AG04450 (cell line): Measurements from ENCODE around the gene AVPI1. TPM values are rescaled to one million over a fixed set of nuclear protein-coding genes. Genes with fewer than 3 reads are reported as not detected.
"Not testable (repeated sequence)": the region's sequence is repeated elsewhere in the genome, so short reads cannot be mapped to it uniquely, and the experiment has no call there.

Experiments
- CTCF ChIA-PET: fragments of 300-600, 350-600 bp; formaldehyde crosslinking; extraction: SDS; loops from one replicate; lab custom pipeline; 2022; ENCODE audit warnings: antibody characterized with exemption, inconsistent platforms; lab: Charles Lee
- POLR2A ChIA-PET: fragments of 350-600 bp; formaldehyde crosslinking; extraction: SDS; loops from one replicate; lab custom pipeline; 2021; ENCODE audit warnings: antibody characterized with exemption, inconsistent platforms; lab: Yijun Ruan, JAX
- DNase-seq: peaks from one replicate; pipeline ENCODE4 v3.0.0-alpha.2; 2011; ENCODE audit warnings: low read depth, low spot score
- H3K27ac ChIP-seq: one replicate; pipeline ENCODE4 v1.5.1; 2012; ENCODE audit warnings: low read depth, low read length, control low read depth
- H3K27me3 ChIP-seq: one replicate; pipeline ENCODE4 v1.6.0; 2012; ENCODE audit warnings: low read length; ENCODE audit not compliant: control insufficient read depth, insufficient read depth
- H3K4me3 ChIP-seq: 2 replicates; pipeline ENCODE4 v1.5.1; 2011; ENCODE audit warnings: mild to moderate bottlenecking, low read depth, low read length, control low read depth
- H3K9me3 ChIP-seq: 2 replicates; pipeline ENCODE4 v1.5.1; 2012; ENCODE audit warnings: low read length; ENCODE audit not compliant: control insufficient read depth, insufficient read depth
- CTCF ChIP-seq: IDR thresholded peaks from 2 replicates; pipeline ENCODE4 v1.5.1; 2011; ENCODE audit warnings: low read depth, low read length, control low read depth, inconsistent platforms
- polyA plus RNA-seq: library from polyadenylated mRNA; depleted of rRNA; stranded (reverse); fragments of >200 nt; gene quantifications from 2 replicates; pipeline ENCODE4 v1.2.3, GENCODE V29; 2011

The AVPI1 gene
- polyA plus RNA-seq, 1 experiment = 26.5 TPM

- H3K4me3 ChIP-seq = no peak overlapping the region
- CTCF ChIA-PET = no interaction called here
- no peaks in the 10 kb centered on the region for H3K27me3 ChIP-seq
- no peak for TF ChIP-seq CTCF
- H3K27ac ChIP-seq = no peak overlapping the region
- POLR2A ChIA-PET = no interaction called here
- no peak for DNase-seq
- H3K9me3 ChIP-seq = no peaks in the 10 kb centered on the region
These were observed 35.3 kb downstream of the AVPI1 start for GRCh38 chr10:97651773-97652172.

GRCh38 chr10:97650726-97651125, 36.3 kb downstream of the AVPI1 start:
- H3K27ac ChIP-seq = peak overlapping the region; percentile 22
- DNase-seq = no peak
- ChIA-PET CTCF (no interaction called here), POLR2A (no interaction called here)
- no peak overlapping the region for H3K4me3 ChIP-seq
- no peak for TF ChIP-seq CTCF
- no peaks in the 10 kb centered on the region for H3K9me3 ChIP-seq
- no peaks in the 10 kb centered on the region for H3K27me3 ChIP-seq

GRCh38 chr10:97649405-97649750, 37.7 kb downstream of the AVPI1 start:
- H3K4me3 ChIP-seq, H3K27me3 ChIP-seq, DNase-seq, H3K9me3 ChIP-seq: not testable (repeated sequence)
- POLR2A ChIA-PET = interaction anchor here (1.0 to 1.7 kb wide), 3 partner anchors 9 to 38 kb away, joined by 5 to 10 read pairs (median 7); partner anchors contain the start of genes AVPI1 and PI4K2A
- H3K27ac ChIP-seq = peak overlapping the region; percentile 67
- CTCF ChIA-PET = interaction anchor here (0.6 to 1.8 kb wide), 5 partner anchors 27 to 185 kb away, joined by 3 to 13 read pairs (median 5); partner anchors contain the start of gene ANKRD2

- Histone ChIP-seq H3K27me3 (no peaks in the 10 kb centered on the region), H3K4me3 (no peak overlapping the region), H3K27ac (peak overlapping the region; percentile 67), H3K9me3 (no peaks in the 10 kb centered on the region)
- ChIA-PET CTCF (interaction anchor here (0.7 to 1.8 kb wide), 6 partner anchors 18 to 185 kb away, joined by 3 to 13 read pairs (median 6); partner anchors contain the start of gene ANKRD2), POLR2A (interaction anchor here (0.7 to 1.7 kb wide), 5 partner anchors 9 to 41 kb away, joined by 3 to 10 read pairs (median 7); partner anchors contain the start of genes AVPI1 and PI4K2A)
- DNase-seq = peak; percentile 59
- no peak for TF ChIP-seq CTCF
These were observed 38.3 kb downstream of the AVPI1 start for GRCh38 chr10:97648562-97649404.

- TF ChIP-seq CTCF = no peak
- POLR2A ChIA-PET = interaction anchor here (1.6 kb wide), 1 partner anchor 38 kb away, joined by 7 read pairs; no protein-coding TSS in a partner anchor
- Histone ChIP-seq H3K9me3 (no peaks in the 10 kb centered on the region), H3K27ac (no peak overlapping the region), H3K27me3 (no peaks in the 10 kb centered on the region), H3K4me3 (no peak overlapping the region)
- no peak for DNase-seq
- CTCF ChIA-PET = interaction anchor here (1.2 to 1.3 kb wide), 2 partner anchors 17 to 184 kb away, joined by 3 read pairs; no protein-coding TSS in a partner anchor
These were observed 39.5 kb downstream of the AVPI1 start for GRCh38 chr10:97647556-97647955.
